ENCODE measurements around the gene MYL10. TPM values are rescaled to one million over a fixed set of nuclear protein-coding genes. Genes with fewer than 3 reads are reported as not detected.
"Not testable (repeated sequence)": the region's sequence is repeated elsewhere in the genome, so short reads cannot be mapped to it uniquely, and the experiment has no call there.

MYL10 gene
- total RNA-seq, 4 donors from 2014 or later: not detected

DNA sequence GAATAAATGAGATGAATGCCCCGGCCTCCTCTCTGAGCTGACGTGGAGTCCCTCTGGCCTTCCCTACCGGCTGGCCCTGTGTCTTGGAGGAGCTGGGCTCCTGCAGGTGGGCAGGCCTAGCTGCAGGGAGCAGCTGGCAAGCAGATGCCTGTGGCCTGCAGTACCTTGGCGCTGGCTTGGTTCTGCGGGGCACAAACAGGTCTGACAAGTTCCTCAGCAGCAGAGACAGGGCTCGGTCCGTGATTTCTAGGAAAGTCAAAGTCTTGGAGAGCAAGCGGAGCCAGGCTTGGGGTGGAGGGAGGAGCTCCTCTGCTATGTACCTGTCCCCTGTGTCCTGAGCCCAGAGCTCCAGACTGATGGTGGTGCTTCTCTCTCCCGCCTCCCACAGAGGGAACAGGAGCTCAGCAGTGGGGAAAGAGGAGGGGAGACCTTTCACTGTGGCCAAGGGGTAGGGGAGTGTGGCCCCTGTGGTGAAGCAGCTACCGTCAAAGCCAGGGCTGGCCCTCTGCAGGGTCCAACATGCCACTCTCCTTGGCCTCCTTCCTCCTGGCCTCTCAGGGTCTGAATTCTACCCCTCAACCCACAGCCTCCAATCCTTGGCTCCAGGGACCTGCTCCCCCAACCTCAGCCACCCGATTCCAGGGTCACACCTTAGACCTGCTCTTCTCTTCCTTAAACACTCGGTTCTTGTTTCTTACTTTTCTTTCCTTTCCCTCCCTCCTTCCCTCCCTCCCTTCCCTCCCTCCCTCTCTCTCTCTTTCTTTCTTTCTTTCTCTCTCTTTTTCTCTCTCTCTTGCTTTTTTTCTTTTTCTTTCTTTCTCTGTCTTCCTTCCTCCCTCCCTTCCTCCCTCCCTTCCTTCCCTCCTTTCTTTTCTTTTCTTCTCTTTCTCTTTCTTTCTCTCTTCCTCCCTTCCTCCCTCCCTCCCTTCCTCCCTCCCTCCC, 20.1 kb downstream of the MYL10 start:
- no peak overlapping the region for H3K4me3 ChIP-seq (ENCODE audit: low read depth, poor library complexity, severe bottlenecking)
- TF ChIP-seq, protein P1, sequence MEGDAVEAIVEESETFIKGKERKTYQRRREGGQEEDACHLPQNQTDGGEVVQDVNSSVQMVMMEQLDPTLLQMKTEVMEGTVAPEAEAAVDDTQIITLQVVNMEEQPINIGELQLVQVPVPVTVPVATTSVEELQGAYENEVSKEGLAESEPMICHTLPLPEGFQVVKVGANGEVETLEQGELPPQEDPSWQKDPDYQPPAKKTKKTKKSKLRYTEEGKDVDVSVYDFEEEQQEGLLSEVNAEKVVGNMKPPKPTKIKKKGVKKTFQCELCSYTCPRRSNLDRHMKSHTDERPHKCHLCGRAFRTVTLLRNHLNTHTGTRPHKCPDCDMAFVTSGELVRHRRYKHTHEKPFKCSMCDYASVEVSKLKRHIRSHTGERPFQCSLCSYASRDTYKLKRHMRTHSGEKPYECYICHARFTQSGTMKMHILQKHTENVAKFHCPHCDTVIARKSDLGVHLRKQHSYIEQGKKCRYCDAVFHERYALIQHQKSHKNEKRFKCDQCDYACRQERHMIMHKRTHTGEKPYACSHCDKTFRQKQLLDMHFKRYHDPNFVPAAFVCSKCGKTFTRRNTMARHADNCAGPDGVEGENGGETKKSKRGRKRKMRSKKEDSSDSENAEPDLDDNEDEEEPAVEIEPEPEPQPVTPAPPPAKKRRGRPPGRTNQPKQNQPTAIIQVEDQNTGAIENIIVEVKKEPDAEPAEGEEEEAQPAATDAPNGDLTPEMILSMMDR (IDR thresholded peaks at IDR 0.05): no peak
- no peak for TF ChIP-seq POLR2A (IDR thresholded peaks at IDR 0.05)
- intact Hi-C loops (cut with DNase I; ENCODE audit: low total_unique reads): no loop called here
- WGBS, 2 donors: 50 to 59% methylated on average over 12 of the region's 12 CpGs
- DNase-seq (ENCODE audit: low spot score in 2 of 2): peak in 1 of 2 donors; percentile 22

DNA sequence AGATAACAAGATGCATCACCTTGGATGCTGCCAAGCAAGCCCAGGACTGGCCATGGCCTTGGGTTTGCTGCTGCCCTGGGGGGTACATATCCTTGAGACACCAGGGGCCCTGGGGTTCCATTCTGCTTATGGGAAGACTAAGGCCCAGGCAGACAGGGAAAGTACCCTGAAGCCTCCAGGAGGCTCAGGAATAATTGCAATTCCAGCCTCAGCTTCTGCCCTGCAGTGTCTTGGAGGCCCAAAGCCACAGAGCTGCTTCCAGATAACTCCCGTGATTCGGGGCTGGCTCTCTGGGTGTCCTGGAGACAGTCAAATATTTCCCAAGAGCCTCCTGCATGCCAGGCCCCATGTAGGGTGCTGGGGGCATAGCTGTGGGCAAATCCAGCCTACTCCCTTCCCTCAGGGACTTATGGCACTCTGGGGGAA, 22.6 kb downstream of the MYL10 start:
- intact Hi-C loops (cut with DNase I; ENCODE audit: low total_unique reads): no loop called here
- TF ChIP-seq POLR2A (IDR thresholded peaks at IDR 0.05): no peak
- TF ChIP-seq, protein P1 (IDR thresholded peaks at IDR 0.05): no peak
- no peak overlapping the region for H3K4me3 ChIP-seq (ENCODE audit: low read depth, poor library complexity, severe bottlenecking)
- WGBS, 2 donors: 35 to 60% methylated on average over 2 of the region's 2 CpGs
- no peak for DNase-seq (ENCODE audit: low spot score in 2 of 2)

DNA sequence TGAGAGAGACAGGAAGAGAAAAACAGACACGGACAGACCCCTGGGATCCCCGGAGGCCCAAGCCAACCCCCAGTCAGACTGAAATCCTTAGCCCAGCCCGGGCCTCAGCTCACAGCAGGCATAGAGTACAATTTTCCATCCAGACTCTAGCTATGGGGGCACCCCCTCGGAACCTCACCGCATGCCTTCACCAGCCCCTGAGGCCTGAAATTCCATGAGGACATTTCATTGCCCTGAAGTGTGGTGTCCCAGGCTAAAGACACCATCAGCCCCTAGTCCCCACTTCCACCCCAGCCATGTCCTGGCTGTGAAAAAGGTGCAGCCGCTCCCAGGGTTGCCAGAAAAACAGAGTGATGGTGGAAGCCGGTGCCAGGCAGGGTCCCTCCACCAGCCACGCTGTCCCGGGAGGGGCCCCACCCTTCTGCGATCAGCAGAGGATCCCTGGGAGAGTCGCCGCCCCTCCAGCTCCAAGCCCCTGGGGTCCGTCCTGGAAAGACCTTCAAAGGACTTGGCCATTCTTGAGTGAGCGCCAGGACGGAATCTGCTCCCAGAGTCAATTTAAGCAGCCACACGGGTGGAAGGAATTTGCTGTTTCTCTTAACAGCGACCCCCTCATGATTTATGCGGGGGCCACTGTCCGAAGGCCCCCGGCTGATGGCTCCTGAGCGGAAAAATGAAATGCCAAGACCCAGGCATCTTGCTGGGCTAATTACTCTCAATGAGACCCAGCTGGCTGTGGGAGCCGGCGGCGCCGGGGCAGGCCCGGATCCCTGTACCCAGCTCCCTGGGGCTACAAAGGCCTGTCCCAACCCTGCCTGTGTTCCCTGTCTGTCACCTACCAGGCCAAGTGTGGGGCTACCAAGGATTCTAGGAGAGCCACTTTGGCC, 23.2 kb downstream of the MYL10 start:
- TF ChIP-seq, protein P1 (IDR thresholded peaks at IDR 0.05): no peak
- no peak for TF ChIP-seq POLR2A (IDR thresholded peaks at IDR 0.05)
- H3K4me3 ChIP-seq (ENCODE audit: low read depth, poor library complexity, severe bottlenecking): no peak overlapping the region
- 81 to 82% methylated on average over 23 to 25 of the region's 26 CpGs for WGBS, 2 donors
- no peak for DNase-seq (ENCODE audit: low spot score in 2 of 2)
- intact Hi-C loops (cut with DNase I; ENCODE audit: low total_unique reads): no loop called here

- DNase-seq (ENCODE audit: low spot score in 2 of 2); H3K4me3 ChIP-seq (ENCODE audit: low read depth, poor library complexity, severe bottlenecking); intact Hi-C loops (cut with DNase I; ENCODE audit: low total_unique reads): not testable (repeated sequence)
- 80 to 81% methylated on average over 2 of the region's 2 CpGs for WGBS, 2 donors
Measured at GRCh38 chr7:101604934-101605332, 24.2 kb downstream of the MYL10 start.

- no peak overlapping the region for H3K4me3 ChIP-seq (ENCODE audit: low read depth, poor library complexity, severe bottlenecking)
- intact Hi-C loops (cut with DNase I; ENCODE audit: low total_unique reads): no loop called here
- WGBS, 2 donors: 55 to 70% methylated on average over 5 of the region's 5 CpGs
- TF ChIP-seq POLR2A (IDR thresholded peaks at IDR 0.05): no peak
- TF ChIP-seq, protein P1 (IDR thresholded peaks at IDR 0.05): no peak
- DNase-seq (ENCODE audit: low spot score in 2 of 2): no peak
Measured at GRCh38 chr7:101604331-101604933, 24.7 kb downstream of the MYL10 start.

Data from lower leg skin (tissue), 4 donors.